ENCODE measurements around the gene PARD3B.

The PARD3B gene

DNA sequence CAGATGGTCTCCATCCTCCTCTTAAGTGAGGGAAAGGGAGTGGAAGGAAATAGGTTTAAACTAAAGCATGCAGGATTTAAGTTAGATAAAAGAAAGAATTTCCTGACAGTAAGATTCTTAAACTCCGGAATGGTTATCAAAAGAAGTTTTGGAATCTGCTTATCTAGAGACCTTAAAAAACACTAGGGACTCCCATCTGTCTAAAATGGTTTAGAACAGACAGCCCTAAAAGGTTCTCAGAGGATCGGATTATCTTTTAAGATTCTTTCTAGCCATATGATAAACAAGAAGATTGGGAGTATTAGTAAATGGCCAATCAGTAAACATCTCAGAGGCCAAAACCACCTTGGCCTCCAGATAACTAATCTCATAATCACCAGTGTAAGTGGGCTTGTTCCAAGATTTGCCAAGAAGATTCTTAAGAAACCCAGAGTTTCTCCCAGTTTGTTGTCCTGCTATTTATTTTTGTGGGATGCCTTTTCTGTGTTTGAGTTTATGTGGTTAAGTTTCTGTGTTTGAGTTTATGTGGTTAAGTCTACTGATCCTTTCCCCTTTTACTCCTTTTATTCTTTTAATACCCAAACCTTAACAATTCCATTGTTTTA is 822.2 kb downstream of the PARD3B start:
- DNase-seq (ENCODE audit: low spot score): no peak
- TF ChIP-seq, protein P1, sequence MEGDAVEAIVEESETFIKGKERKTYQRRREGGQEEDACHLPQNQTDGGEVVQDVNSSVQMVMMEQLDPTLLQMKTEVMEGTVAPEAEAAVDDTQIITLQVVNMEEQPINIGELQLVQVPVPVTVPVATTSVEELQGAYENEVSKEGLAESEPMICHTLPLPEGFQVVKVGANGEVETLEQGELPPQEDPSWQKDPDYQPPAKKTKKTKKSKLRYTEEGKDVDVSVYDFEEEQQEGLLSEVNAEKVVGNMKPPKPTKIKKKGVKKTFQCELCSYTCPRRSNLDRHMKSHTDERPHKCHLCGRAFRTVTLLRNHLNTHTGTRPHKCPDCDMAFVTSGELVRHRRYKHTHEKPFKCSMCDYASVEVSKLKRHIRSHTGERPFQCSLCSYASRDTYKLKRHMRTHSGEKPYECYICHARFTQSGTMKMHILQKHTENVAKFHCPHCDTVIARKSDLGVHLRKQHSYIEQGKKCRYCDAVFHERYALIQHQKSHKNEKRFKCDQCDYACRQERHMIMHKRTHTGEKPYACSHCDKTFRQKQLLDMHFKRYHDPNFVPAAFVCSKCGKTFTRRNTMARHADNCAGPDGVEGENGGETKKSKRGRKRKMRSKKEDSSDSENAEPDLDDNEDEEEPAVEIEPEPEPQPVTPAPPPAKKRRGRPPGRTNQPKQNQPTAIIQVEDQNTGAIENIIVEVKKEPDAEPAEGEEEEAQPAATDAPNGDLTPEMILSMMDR (IDR thresholded peaks at IDR 0.05; ENCODE audit: extremely low read depth, missing control alignments): no peak

DNA sequence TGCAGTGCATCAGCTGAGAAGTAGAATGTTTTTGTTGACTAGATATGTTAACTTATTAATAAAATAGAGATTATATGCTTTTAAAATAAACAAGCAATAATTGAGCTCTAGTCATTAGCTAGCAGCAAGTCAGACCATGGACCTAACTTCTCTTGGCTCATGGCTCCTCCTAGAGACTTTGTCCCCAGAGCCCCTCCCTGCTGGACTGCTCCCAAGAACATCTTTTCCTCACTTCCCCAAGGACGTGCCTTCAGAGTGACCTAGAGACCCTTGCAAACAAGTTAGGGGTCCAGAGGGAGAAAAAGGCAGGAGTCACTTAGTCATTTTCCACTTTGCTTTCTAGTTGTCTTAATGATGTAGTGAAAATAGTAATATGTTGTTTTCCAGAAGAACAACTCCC is 824.5 kb downstream of the PARD3B start:
- no peak for DNase-seq (ENCODE audit: low spot score)
- TF ChIP-seq, protein P1 (IDR thresholded peaks at IDR 0.05; ENCODE audit: extremely low read depth, missing control alignments): no peak

DNA sequence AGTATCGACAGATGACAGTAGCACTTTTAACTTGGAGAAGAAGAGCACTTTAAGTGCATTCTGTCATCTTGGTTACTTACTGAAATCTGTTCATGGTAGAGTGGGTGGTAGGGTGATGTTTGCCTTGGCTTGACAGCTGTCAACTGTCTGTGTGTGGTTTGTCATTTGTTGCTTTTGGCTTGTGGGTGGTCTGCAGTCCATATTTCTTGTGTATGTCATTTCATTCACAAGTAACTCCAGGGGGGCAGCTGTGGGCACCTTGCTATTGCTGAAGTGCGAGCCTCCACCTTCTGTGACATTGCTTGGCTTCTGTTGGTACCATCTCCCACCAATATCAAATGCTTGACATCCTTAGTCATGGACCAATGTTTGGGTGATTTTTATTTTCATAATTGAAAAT is 825.5 kb downstream of the PARD3B start:
- TF ChIP-seq, protein P1 (IDR thresholded peaks at IDR 0.05; ENCODE audit: extremely low read depth, missing control alignments): no peak
- DNase-seq (ENCODE audit: low spot score): no peak

DNA sequence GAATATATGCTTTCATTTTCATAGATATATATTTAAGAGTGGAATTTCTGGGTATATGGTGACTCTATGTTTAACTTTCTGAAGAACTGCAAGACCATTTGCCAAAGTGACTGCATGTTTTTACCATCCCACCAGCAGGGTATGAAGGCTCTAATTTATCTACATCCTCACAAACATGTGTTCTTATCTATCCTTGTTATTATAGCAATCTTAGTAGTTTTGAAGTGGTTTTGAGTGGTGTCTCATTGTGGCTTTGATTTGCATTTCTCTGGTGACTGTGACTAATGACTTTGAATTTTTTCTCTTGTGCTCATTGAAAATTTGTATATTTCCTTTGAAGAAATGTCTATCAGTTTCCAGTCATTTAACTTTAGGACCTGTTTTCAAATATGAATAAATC is 826.9 kb downstream of the PARD3B start:
- TF ChIP-seq, protein P1 (IDR thresholded peaks at IDR 0.05; ENCODE audit: extremely low read depth, missing control alignments): no peak

DNA sequence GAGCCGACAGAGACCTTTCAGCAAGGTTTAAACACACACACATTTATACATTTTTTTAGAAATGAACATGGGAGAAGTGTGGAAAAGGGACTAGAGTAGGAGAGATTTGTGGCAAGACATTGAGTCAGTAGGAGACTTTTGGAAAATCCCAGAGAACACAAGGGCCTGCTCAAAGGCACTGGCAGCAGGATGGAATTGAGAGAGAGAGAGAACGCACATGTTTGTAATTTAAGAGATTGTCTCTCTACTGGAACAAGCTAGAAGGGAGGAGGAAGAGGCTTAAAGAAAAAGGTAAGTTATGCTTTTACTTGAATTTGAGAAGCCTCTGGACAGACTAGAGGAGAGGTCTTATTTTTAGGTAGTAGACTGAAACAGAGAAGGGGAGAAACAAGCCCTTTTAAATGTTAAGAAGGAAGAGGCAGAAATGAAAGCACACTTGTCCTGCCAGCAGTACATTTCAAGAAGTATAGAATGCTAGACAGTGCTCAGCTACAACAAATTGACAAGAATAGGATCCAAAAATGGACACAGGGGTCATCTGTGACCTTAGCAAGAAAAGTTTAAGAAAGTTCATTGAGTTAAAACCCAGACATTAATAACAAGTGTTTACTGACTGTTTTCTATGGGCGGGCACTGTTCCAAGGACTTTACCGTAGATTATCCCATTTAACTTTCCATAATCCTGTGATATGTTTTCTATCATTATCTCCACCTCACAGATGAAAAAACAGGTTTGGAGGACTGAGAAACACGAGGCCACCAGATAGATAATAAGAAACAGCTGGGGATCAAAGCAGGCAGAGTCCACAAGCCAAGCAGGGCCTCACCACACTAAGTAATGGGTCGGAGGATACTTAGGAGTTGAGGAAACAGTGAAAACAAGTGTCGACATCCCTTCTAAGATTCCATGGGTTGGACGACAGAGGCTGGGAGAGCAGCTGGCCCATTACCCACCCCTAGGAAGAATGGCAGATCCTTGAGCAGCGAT is 830.5 kb downstream of the PARD3B start:
- TF ChIP-seq, protein P1 (IDR thresholded peaks at IDR 0.05; ENCODE audit: extremely low read depth, missing control alignments): no peak
- no peak for DNase-seq (ENCODE audit: low spot score)

More for the DNA sequence above, 826.9 kb downstream of the PARD3B start:
- DNase-seq (ENCODE audit: low spot score): no peak

DNA sequence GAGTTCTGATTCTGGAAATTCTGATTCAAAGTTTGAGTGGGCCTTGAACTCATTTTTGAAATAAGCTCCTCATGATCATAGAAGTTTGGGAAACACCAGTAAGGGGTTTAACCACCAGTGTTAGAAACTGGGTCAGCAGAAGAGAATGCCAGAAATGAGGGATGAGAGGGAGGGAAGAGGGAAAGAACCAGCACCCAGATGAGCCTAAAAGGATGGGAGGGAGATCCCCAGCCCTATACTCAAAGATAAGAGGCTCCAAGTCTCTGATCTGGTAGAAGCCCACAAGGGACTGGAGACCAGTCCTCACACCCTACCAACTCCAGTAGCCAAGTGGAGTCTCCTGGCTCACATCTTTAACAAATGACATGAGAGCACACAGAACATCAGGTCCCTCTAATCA is 832.0 kb downstream of the PARD3B start:
- TF ChIP-seq, protein P1 (IDR thresholded peaks at IDR 0.05; ENCODE audit: extremely low read depth, missing control alignments): no peak
- no peak for DNase-seq (ENCODE audit: low spot score)

DNA sequence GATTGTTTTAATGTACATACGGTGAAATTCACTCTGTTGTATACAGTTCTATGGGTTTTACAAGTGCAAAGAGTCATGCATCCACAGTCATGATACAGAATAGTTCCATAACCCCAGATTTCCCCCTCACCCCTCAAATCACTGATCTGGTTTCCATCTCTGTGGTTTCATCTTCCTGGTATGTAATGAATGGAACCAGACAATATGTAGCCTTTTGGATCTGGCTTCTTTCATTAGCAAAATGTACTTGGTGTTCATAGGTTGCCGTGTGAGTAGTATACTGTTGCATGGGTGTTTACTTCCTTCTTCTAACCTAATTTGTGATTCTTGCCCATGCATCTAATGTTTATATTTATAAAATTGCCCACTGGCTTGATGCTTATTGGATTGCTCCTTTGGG is 838.3 kb downstream of the PARD3B start:
- no peak for DNase-seq (ENCODE audit: low spot score)

More for the DNA sequence above, 838.3 kb downstream of the PARD3B start:
- TF ChIP-seq, protein P1 (IDR thresholded peaks at IDR 0.05; ENCODE audit: extremely low read depth, missing control alignments): no peak
